IMR-90 (cell line): Measurements from ENCODE around the gene SCGB1D1. TPM values are rescaled to one million over a fixed set of nuclear protein-coding genes. Genes with fewer than 3 reads are reported as not detected.

Experiments used
- ATAC-seq: fragments of 200-7000 bp; cut with Tn5 transposase; 2 replicates; pipeline ENCODE4 v1.9.1; 2020; ENCODE audit warnings: low read depth, mild to moderate bottlenecking, moderate library complexity
- BruUV-seq: library from RNA; stranded (reverse); fragments of 400-500 nt; replicated peaks from 2 replicates; lab custom pipeline; 2021; lab: Mats Ljungman, UMichigan
- CTCF ChIA-PET: fragments of 300-600 bp; formaldehyde crosslinking; extraction: SDS; loops from one replicate; lab custom pipeline; 2021; ENCODE audit warnings: antibody characterized with exemption; lab: Yijun Ruan, JAX
- POLR2A ChIA-PET: fragments of 300-600 bp; sonication (Branson Sonifier 250); formaldehyde crosslinking; loops from one replicate; lab custom pipeline; 2022; ENCODE audit warnings: antibody characterized with exemption; ENCODE audit not compliant: unreplicated experiment; lab: Charles Lee
- DNase-seq: peaks from one replicate; pipeline ENCODE4 v3.0.0; 2013
- H2AFZ ChIP-seq: replicated peaks from 2 replicates; pipeline ENCODE3; 2013; ENCODE audit warnings: low read length, mild to moderate bottlenecking; ENCODE audit not compliant: poor library complexity
- H2AK5ac ChIP-seq: 2 replicates; pipeline ENCODE4 v1.6.1; 2013; ENCODE audit warnings: low read depth, low read length, inconsistent platforms
- H2AK9ac ChIP-seq: replicated peaks from 2 replicates; pipeline ENCODE3; 2013; ENCODE audit warnings: mild to moderate bottlenecking, low read depth, low read length, moderate library complexity; ENCODE audit not compliant: poor library complexity
- H2BK120ac ChIP-seq: 2 replicates; pipeline ENCODE4 v1.6.1; 2013; ENCODE audit warnings: low read depth, low read length, inconsistent platforms
- H2BK15ac ChIP-seq: 3 replicates; pipeline ENCODE4 v1.6.1; 2013; ENCODE audit warnings: low read depth, low read length, inconsistent platforms
- H2BK20ac ChIP-seq: 2 replicates; pipeline ENCODE4 v1.6.1; 2013; ENCODE audit warnings: low read depth, mild to moderate bottlenecking, inconsistent platforms, low read length, moderate library complexity
- H2BK5ac ChIP-seq: 2 replicates; pipeline ENCODE4 v1.6.1; 2013; ENCODE audit warnings: mild to moderate bottlenecking, low read depth, low read length, inconsistent platforms; ENCODE audit not compliant: poor library complexity, severe bottlenecking
- H3K14ac ChIP-seq: replicated peaks from 2 replicates; pipeline ENCODE4 v1.6.1; 2013; ENCODE audit warnings: low read depth, low read length, inconsistent platforms
- H3K18ac ChIP-seq: 2 replicates; pipeline ENCODE4 v1.6.1; 2013; ENCODE audit warnings: low read depth, low read length, control low read depth
- H3K23ac ChIP-seq: 2 replicates; pipeline ENCODE4 v1.6.1; 2013; ENCODE audit warnings: low read depth, low read length, inconsistent platforms
- H3K27ac ChIP-seq: 2 replicates; pipeline ENCODE4 v1.5.1; 2013; ENCODE audit warnings: mild to moderate bottlenecking, control low read depth, low read length; ENCODE audit not compliant: insufficient read depth
- H3K27me3 ChIP-seq: 2 replicates; pipeline ENCODE4 v1.6.1; 2013; ENCODE audit warnings: low read length; ENCODE audit not compliant: control insufficient read depth, insufficient read depth
- H3K36me3 ChIP-seq: 2 replicates; pipeline ENCODE4 v1.6.1; 2013; ENCODE audit warnings: low read length, mixed read lengths; ENCODE audit not compliant: control insufficient read depth, insufficient read depth
- H3K4ac ChIP-seq: 2 replicates; pipeline ENCODE4 v1.6.1; 2013; ENCODE audit warnings: low read depth, low read length, inconsistent platforms
- H3K4me1 ChIP-seq: 2 replicates; pipeline ENCODE4 v1.6.1; 2013; ENCODE audit warnings: low read length, mixed read lengths; ENCODE audit not compliant: control insufficient read depth, insufficient read depth
- H3K4me2 ChIP-seq: 2 replicates; pipeline ENCODE4 v1.6.1; 2013; ENCODE audit warnings: low read depth, mild to moderate bottlenecking, control low read depth, low read length, moderate library complexity
- H3K4me3 ChIP-seq: 2 replicates; pipeline ENCODE4 v1.5.1; 2013; ENCODE audit warnings: low read depth, mild to moderate bottlenecking, control low read depth, low read length, moderate library complexity; ENCODE audit not compliant: insufficient read depth
- H3K56ac ChIP-seq: 2 replicates; pipeline ENCODE4 v1.6.1; 2013; ENCODE audit warnings: low read length, inconsistent platforms; ENCODE audit not compliant: insufficient read depth; ENCODE audit errors: extremely low read depth
- H3K79me1 ChIP-seq, 2 experiments: 2 replicates each; pipeline ENCODE4 v1.6.1; 2013; ENCODE audit warnings: low read length in 2 of 2, inconsistent platforms in 1 of 2, low read depth in 1 of 2
- H3K9ac ChIP-seq: 2 replicates; pipeline ENCODE4 v1.6.1; 2013; ENCODE audit warnings: low read depth, low read length, control low read depth
- H3K9me1 ChIP-seq: 2 replicates; pipeline ENCODE4 v1.6.1; 2013; ENCODE audit warnings: low read length, inconsistent platforms; ENCODE audit not compliant: insufficient read depth
- H3K9me3 ChIP-seq: 2 replicates; pipeline ENCODE4 v1.6.1; 2013; ENCODE audit warnings: low read length; ENCODE audit not compliant: control insufficient read depth, insufficient read depth
- H4K20me1 ChIP-seq: 2 replicates; pipeline ENCODE4 v1.6.1; 2013; ENCODE audit warnings: low read length, inconsistent platforms; ENCODE audit not compliant: insufficient read depth
- H4K5ac ChIP-seq: 2 replicates; pipeline ENCODE4 v1.6.1; 2013; ENCODE audit warnings: mild to moderate bottlenecking, low read depth, low read length, control low read depth
- H4K8ac ChIP-seq, 2 experiments: 2 replicates each; pipeline ENCODE4 v1.6.1; 2013; ENCODE audit warnings: low read depth in 2 of 2, low read length in 2 of 2, control low read depth in 1 of 2, inconsistent platforms in 1 of 2
- H4K91ac ChIP-seq: 2 replicates; pipeline ENCODE4 v1.6.1; 2013; ENCODE audit warnings: low read depth, low read length, inconsistent platforms; ENCODE audit not compliant: insufficient read depth
- CEBPB ChIP-seq: IDR thresholded peaks from 2 replicates; pipeline ENCODE4 v1.6.1; 2012; ENCODE audit warnings: low read depth, low read length, improper control_type of control experiment
- CHD1 ChIP-seq: IDR thresholded peaks from 2 replicates; pipeline ENCODE4 v1.6.1; 2012; ENCODE audit warnings: low read depth, low read length, improper control_type of control experiment
- ELK1 ChIP-seq: fragments of 150-350 bp; IDR thresholded peaks from 2 replicates; pipeline ENCODE4 v1.6.1; 2016; ENCODE audit warnings: low read depth, mild to moderate bottlenecking, low read length, moderate library complexity, borderline replicate concordance
- MAFK ChIP-seq: IDR thresholded peaks from 2 replicates; pipeline ENCODE4 v1.6.1; 2012; ENCODE audit warnings: low read depth, low read length, improper control_type of control experiment
- WGBS, 2 experiments: methylation state at CpG; one replicate each; pipeline versions ENCODE4 v1.1.5 to v1.1.7; 2013; ENCODE audit warnings: missing lambda C conversion rate in 2 of 2; ENCODE audit not compliant: insufficient read length in 1 of 2; ENCODE audit errors: extremely low coverage in 2 of 2; 5-methylcytosine and 5-hydroxymethylcytosine counted together
- dilution Hi-C: fragments of 300-500 bp; cut with HindIII; formaldehyde crosslinking; loops from one replicate; pipeline ENCODE4 v1.14.3; 2018; ENCODE audit warnings: low sequenced_read_pairs; ENCODE audit not compliant: unreplicated experiment
- in situ Hi-C: fragments of 300-500 bp; cut with MboI; formaldehyde crosslinking; loops from 3 replicates; pipeline ENCODE4 v1.14.3; 2019; ENCODE audit warnings: low sequenced_read_pairs, inconsistent platforms, mixed read lengths
- intact Hi-C: fragments of 100-400 bp; cut with micrococcal nuclease; formaldehyde crosslinking; loops from 2 replicates; pipeline ENCODE4 v1.10.0; 2022
- polyA plus RNA-seq, 3 experiments: library from polyadenylated mRNA; depleted of rRNA; stranded (reverse); fragments of >200 nt; gene quantifications; 2 replicates each; pipeline ENCODE4 v1.2.3, GENCODE V29; 2012; ENCODE audit warnings: low replicate concordance in 1 of 3
- total RNA-seq: library from RNA; depleted of rRNA; stranded (reverse); fragments of >200 nt; gene quantifications from 2 replicates; pipeline ENCODE4 v1.2.3, GENCODE V29; 2012

Gene SCGB1D1
- total and polyA plus RNA-seq, 2 of the 4 experiments (the other 2 are of a cell fraction) = not detected

GRCh38 chr11:62153087-62153395, 37.0 kb upstream of the SCGB1D1 start:
- no peak overlapping the region for H2BK15ac ChIP-seq
- no peak overlapping the region for H3K18ac ChIP-seq
- H4K5ac ChIP-seq = no peak overlapping the region
- no peaks in the 10 kb centered on the region for H3K9me3 ChIP-seq
- H3K9me1 ChIP-seq = no peaks in the 10 kb centered on the region
- POLR2A ChIA-PET = no interaction called here
- no CpG with 5 or more reads among the region's 2 CpGs for WGBS, 2 experiments
- ATAC-seq (no peak), DNase-seq (no peak)
- 0 out of 4 replicates have a peak, but pooled peaks cover 0 to under 1% of the 10 kb centered on the region in 2 experiments for H3K79me1 ChIP-seq
- no peak overlapping the region for H4K91ac ChIP-seq
- no peak overlapping the region for H3K4ac ChIP-seq
- H2BK20ac ChIP-seq = no peak overlapping the region
- CTCF ChIA-PET = no interaction called here
- no peak overlapping the region for H3K23ac ChIP-seq
- H4K20me1 ChIP-seq = 0 out of 2 replicates have a peak, but pooled peaks cover 4% of the 10 kb centered on the region
- no peak overlapping the region for H2AK9ac ChIP-seq
- no peak overlapping the region for H2BK5ac ChIP-seq
- in situ Hi-C loops (no loop called here), intact Hi-C loops (no loop called here), dilution Hi-C loops (no loop called here)
- no peak overlapping the region for H3K14ac ChIP-seq
- no TSS peak for BruUV-seq
- H3K4me1 ChIP-seq = no peaks in the 10 kb centered on the region
- H3K9ac ChIP-seq = no peak overlapping the region
- H3K4me2 ChIP-seq = no peak overlapping the region
- no peak overlapping the region for H2BK120ac ChIP-seq
- no peak overlapping the region for H3K27ac ChIP-seq
- no peak overlapping the region for H2AK5ac ChIP-seq
- H3K4me3 ChIP-seq = no peak overlapping the region
- peaks cover 30% of the 10 kb centered on the region for H3K36me3 ChIP-seq
- H3K27me3 ChIP-seq = no peaks in the 10 kb centered on the region
- TF ChIP-seq MAFK (no peak), CHD1 (no peak), ELK1 (no peak), CEBPB (0 out of 2 replicates have a peak, but pooled peaks have one; percentile 39)
- no peak overlapping the region for H4K8ac ChIP-seq
- no peak overlapping the region for H3K56ac ChIP-seq
- no peak overlapping the region for H2AFZ ChIP-seq
